GM18861 (cell line): Measurements from ENCODE around the gene CELA3A.
"Not testable (repeated sequence)": the region's sequence is repeated elsewhere in the genome, so short reads cannot be mapped to it uniquely, and the experiment has no call there.

Experiments used
- ATAC-seq: cut with Tn5 transposase; IDR thresholded peaks from one replicate; pipeline ENCODE4 v1.9.1; 2021; ENCODE audit not compliant: unreplicated experiment

CELA3A gene

GRCh38 chr1:21981253-21981652 is 20.2 kb upstream of the CELA3A start:
- ATAC-seq: not testable (repeated sequence)

GRCh38 chr1:21982122-21982521 is 19.3 kb upstream of the CELA3A start:
- ATAC-seq: not testable (repeated sequence)

- not testable (repeated sequence) for ATAC-seq
Measured at GRCh38 chr1:21983539-21983938, 17.9 kb upstream of the CELA3A start.

DNA sequence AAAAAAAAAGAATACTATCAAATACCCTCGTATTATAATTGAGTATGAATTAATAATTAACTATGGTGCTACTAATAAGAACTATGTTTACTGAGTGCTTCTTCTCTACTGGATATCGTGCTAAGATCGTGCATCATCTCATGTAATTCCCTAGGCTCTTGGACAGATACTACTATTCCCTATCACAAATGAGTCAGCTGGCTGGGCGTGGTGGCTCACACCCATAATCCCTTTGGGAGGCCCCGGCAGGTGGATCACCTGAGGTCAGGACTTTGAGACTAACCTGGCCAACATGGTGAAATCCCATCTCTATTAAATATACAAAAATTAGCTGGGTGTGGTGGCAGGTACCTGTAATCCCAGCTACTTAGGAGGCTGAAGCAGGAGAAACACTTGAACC is 15.6 kb upstream of the CELA3A start:
- ATAC-seq: not testable (repeated sequence)

GRCh38 chr1:21986386-21986785 is 15.1 kb upstream of the CELA3A start:
- ATAC-seq: not testable (repeated sequence)

- ATAC-seq: not testable (repeated sequence)
Measured at GRCh38 chr1:21989672-21990393, 11.6 kb upstream of the CELA3A start.

DNA sequence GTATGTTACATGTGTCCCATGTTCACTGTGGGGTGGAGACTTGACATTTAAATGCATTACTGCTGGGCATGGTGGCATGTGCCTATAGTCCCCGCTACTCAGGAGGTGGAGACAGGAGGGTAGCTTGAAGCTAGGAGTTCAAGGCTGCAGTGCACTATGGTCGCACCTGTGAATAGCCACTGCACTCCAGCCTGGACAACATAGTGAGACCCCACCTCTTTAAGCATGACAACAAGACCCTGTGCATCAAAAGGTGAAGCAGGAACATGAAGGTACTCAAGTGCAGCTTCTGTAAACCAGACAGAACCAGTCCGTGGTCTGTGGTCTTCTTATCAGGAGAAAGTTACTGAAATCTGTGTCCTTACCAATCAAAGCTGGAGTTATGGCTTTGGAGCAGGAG is 9.3 kb upstream of the CELA3A start:
- not testable (repeated sequence) for ATAC-seq

- not testable (repeated sequence) for ATAC-seq
Measured at GRCh38 chr1:21994716-21995115, 6.7 kb upstream of the CELA3A start.

GRCh38 chr1:21996663-21996970 is 4.8 kb upstream of the CELA3A start:
- not testable (repeated sequence) for ATAC-seq

DNA sequence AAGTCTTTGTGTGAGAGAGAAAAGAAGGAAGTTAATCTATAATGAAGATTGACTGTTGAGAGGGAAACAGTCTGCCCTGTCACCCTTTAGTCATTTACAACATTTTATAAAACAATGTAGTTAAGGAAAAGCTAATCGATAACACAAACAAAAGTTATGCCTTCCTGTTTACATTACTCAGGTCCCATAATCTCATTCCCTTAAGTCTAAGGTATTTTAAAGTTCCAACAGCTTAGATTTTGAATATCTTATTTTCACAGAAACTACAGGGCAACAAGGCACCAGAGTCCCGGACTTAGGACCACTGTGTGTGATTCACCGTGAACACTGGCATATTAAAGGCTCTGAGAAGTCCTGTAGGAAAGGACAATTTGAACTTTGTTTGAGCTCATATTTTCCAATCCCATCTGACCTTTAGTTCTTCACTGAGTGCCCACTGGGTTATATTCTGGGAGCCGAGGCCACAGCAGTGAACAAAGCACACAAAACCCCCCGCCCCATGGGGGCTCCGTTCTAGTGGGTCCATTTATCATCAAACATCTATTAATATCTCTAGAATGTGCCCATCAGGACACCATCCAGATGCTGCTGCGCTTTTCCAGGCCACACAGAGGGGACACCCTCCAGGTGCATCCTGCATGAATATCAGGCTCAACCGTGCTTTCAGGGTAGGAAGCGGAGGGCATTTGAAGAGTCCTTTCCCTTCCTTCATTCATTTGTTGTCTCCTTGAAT is 3.4 kb upstream of the CELA3A start:
- not testable (repeated sequence) for ATAC-seq

- ATAC-seq: not testable (repeated sequence)
Measured at GRCh38 chr1:21998624-21999294, 2.7 kb upstream of the CELA3A start.

DNA sequence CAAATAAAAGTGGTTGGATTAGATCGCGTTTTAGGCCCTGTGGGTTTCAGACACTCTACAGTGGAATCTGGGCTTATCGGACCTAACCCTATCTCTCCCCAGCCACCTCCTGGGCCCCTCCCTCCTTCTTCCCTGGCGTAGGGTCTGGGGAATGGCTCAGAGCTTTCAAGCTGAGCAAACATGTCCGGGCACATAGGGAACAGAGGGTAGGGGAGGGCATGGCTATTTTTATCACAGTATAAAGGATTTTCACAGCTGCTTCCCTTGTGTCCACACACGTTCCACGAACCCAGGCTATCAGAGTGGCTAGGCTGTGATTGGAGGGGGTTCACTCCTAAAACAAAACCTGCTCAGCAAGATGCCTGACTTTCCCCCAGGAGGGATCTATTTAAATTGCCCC is 1.8 kb upstream of the CELA3A start:
- ATAC-seq: not testable (repeated sequence)

DNA sequence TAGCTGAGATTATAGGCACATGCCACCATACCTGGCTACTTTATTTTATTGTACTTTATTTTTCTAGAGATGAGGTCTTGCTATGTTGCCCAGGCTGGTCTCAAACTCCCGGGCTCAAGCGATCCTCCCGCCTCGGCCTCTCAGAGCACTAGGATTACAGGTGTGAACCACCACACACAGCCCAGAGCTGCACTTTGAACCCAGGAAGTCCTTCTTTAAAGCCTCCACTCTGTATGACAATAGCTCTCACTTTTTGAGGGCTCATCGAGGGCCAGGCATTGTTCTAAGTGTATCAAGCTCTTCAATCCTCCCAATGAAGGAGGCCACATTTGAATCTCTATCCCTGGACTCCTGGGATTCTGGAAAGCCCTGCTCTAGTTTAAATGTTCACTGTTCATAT is 1.0 kb downstream of the CELA3A start:
- ATAC-seq: not testable (repeated sequence)

DNA sequence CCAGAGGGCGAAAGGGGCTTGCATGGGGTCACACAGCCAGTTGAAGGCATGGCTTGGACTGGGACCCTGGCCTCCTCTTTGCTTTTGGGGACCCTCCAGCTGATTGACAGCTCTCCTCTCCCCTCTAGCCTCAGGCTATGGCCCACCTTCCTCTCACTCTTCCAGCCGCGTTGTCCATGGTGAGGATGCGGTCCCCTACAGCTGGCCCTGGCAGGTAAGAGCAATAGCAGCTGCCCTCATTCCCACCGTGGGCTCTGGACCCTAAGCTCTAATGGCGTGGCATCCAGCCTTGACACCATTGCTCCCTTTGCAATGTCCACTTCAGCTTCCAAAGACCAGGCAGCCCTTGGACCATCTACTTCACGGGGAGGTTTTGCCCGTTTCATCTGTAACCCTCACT is 1.4 kb downstream of the CELA3A start:
- not testable (repeated sequence) for ATAC-seq

GRCh38 chr1:22003959-22004358 is 2.5 kb downstream of the CELA3A start:
- ATAC-seq: not testable (repeated sequence)

GRCh38 chr1:22005261-22006149 is 4.0 kb downstream of the CELA3A start:
- not testable (repeated sequence) for ATAC-seq

GRCh38 chr1:22006736-22007135 is 5.3 kb downstream of the CELA3A start:
- not testable (repeated sequence) for ATAC-seq

- not testable (repeated sequence) for ATAC-seq
Measured at GRCh38 chr1:22007262-22007661, 5.8 kb downstream of the CELA3A start.

DNA sequence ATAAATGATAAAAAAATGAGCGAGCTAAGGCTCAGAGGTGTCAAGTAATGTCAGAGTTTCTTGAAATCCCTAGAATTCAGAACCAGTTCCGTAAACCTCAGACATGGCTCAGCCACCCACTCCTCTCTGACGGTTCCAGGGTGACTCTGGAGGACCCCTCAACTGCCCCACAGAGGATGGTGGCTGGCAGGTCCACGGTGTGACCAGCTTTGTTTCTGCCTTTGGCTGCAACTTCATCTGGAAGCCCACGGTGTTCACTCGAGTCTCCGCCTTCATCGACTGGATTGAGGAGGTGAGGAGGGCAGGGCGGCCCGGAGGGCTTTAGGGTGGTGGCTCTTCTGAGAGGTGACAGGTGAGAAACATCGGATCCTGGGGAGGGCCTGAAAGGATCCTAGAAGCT is 8.1 kb downstream of the CELA3A start:
- ATAC-seq: not testable (repeated sequence)

GRCh38 chr1:22012752-22013151 is 11.3 kb downstream of the CELA3A start:
- ATAC-seq: not testable (repeated sequence)
